ENCODE data around the gene SLC25A41. TPM values are rescaled to one million over a fixed set of nuclear protein-coding genes. Genes with fewer than 3 reads are reported as not detected.

SLC25A41 gene
- total and polyA plus RNA-seq, 2 of the 8 experiments (the other 6 are each of a cell fraction or from before 2014, with no cell fraction given): 0.50 TPM; not detected in 1

GRCh38 chr19:6412447-6413091 lies 21.0 kb downstream of the SLC25A41 start (continued):
- TF ChIP-seq CTCF (IDR thresholded peaks at IDR 0.05; ENCODE audit: control extremely low read depth in 1 of 3, insufficient read depth in 1 of 3, low read depth in 1 of 3, low read length in 3 of 3) (peak; percentile 79 to 92 (median 87)), POLR2A (IDR thresholded peaks at IDR 0.05; ENCODE audit: control extremely low read depth in 1 of 2, low read depth in 2 of 2, low read length in 2 of 2) (peak; percentile 38 to 75), RNF2 (IDR thresholded peaks at IDR 0.05; ENCODE audit: borderline replicate concordance, low read depth, low read length, missing control alignments, poor library complexity, severe bottlenecking) (no peak), TCF12 (IDR thresholded peaks at IDR 0.05; ENCODE audit: low read depth, low read length) (peak; percentile 89; the same call in 1 of the 2 replicates), ASH2L (IDR thresholded peaks at IDR 0.05; ENCODE audit: low read length) (no peak), YY1 (IDR thresholded peaks at IDR 0.05; ENCODE audit: low read depth, low read length) (no peak; the same call in 1 of the 2 replicates), EGR1 (IDR thresholded peaks at IDR 0.05; ENCODE audit: borderline replicate concordance, low read depth, low read length) (no peak), SP4 (IDR thresholded peaks at IDR 0.05; ENCODE audit: low read length) (no peak), SIN3A (conservative IDR thresholded peaks at IDR 0.05 in 1 of 2, IDR thresholded peaks at IDR 0.05 in 1 of 2; ENCODE audit: low read depth in 1 of 2, low read length in 2 of 2) (no peak), SP1 (IDR thresholded peaks at IDR 0.05; ENCODE audit: low read depth, low read length) (no peak), BACH1 (IDR thresholded peaks at IDR 0.05; ENCODE audit: low read length) (no peak), CREB1 (IDR thresholded peaks at IDR 0.05) (no peak), POLR2AphosphoS5 (IDR thresholded peaks at IDR 0.05; ENCODE audit: low read depth, low read length) (peak; percentile 68), SP2 (IDR thresholded peaks at IDR 0.05; ENCODE audit: low read length) (no peak), RFX5 (IDR thresholded peaks at IDR 0.05; ENCODE audit: borderline replicate concordance, low read depth, low read length) (no peak), BRCA1 (IDR thresholded peaks at IDR 0.05; ENCODE audit: low read depth, low read length) (no peak), GABPA (IDR thresholded peaks at IDR 0.05; ENCODE audit: borderline replicate concordance, insufficient read depth, low read length) (peak; percentile 50; the same call in 1 of the 2 replicates), ATF3 (IDR thresholded peaks at IDR 0.05; ENCODE audit: insufficient read depth, low read depth, low read length) (no peak), NANOG (IDR thresholded peaks at IDR 0.05; ENCODE audit: insufficient read depth, low read depth, low read length, poor library complexity, severe bottlenecking) (peak; percentile 57), SUZ12 (IDR thresholded peaks at IDR 0.05; ENCODE audit: low read length) (no peak), SIRT6 (IDR thresholded peaks at IDR 0.05; ENCODE audit: low read length) (no peak), MAX (IDR thresholded peaks at IDR 0.05) (0 out of 2 replicates have a peak, but pooled peaks have one; percentile 7), POU5F1 (IDR thresholded peaks at IDR 0.05; ENCODE audit: low read depth, low read length) (no peak)

Measured in H1 (cell line).